KBM-7 (cell line): ENCODE data around the gene RPL37.
"Not testable (repeated sequence)": the region's sequence is repeated elsewhere in the genome, so short reads cannot be mapped to it uniquely, and the experiment has no call there.

Experiments used
- DNase-seq: peaks from one replicate; pipeline ENCODE4 v3.0.0-alpha.2; 2015
- in situ Hi-C: fragments of 300-500 bp; cut with MboI; formaldehyde crosslinking; loops from 2 replicates; pipeline ENCODE4 v1.14.3; 2020; ENCODE audit warnings: low sequenced_read_pairs, low pct_unique_long_range_greater_than_20kb, mixed read lengths

The RPL37 gene

DNA sequence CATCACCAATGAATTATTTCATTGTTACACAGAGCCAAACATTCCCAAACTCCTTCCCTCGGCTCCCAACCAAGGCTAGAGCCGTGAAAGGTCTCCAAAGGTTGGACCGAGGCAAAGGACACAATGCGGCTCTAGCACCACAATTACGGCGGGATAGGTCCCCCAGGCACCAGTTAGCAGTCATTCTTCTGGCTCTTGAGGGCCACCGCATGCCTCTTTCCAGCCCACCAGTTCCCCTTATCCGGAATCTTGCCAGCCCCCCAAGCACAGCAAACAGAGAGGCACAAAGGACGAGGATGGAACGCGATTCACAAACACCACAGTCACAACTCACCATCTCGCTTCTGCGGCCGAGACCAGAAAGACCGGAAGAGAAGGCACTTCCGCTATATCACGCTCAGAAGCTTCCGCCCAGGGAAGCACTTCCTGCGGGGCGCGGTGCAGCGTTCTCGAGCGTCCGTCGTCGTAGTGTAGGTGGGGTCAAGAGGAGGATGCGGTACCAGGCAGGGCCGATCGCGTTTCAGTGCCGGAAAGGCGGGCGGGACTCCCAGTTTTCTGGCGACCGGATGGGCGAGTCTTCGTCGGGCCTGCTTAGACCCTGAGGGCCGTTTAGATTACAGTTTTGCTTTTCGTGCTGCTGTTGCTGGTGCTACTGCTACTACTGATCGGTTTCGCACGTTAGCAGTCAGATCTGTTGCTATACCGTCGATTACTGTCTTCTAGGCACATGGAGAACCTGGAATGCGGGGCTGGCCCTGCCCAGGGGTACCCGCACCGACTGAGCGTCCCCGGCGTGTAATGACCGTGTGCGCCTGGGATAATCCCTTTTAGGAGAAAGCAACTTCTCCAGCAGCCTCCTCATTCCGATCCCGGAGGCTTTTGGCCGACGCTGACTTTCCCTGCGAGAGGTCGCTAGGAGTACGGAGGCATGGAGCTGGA, at the start of gene RPL37:
RPL37 (minus strand) TSS at position 374 of the 939 bp plus-strand sequence; CDS start at position 337, 37 bp downstream.
- DNase-seq, result peak; percentile 97
- in situ Hi-C loops, result no loop called here

DNA sequence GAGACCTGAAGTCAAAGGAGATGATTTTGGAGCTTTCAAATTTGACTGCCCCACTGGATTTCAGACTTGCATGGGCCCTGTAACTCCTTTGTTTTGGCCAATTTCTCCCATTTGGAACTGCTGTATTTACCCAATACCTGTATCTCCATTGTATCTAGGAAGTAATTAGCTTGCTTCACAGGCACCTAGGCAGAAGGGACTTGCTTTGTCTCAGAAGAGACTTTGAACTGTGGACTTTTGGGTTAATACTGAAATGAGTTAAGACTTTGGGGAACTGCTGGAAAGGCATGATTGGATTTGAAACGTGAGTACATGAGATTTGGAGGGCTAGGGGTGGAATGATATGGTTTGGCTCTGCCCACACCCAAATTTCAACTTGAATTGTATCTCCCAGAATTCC, 48.0 kb upstream of the RPL37 start:
- in situ Hi-C loops, result not testable (repeated sequence)

DNA sequence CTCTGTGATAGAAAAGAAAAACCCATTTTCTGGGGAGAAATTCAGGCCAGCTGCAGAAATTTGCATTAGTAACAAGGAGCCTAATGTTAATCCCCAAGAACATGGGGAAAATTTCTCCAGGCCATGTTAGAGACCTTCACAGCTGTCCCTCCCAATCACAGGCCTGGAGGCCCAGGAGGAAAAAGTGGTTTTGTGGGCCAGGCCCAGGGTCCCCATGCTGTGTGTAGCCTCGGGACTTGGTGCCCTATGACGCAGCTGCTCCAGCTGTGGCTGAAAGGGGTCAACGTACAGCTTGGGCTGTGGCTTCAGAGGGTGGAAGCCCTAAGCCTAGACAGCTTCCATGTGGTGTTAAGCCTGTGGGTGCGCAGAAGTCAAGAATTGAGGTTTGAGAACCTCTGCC, 47.3 kb upstream of the RPL37 start:
- in situ Hi-C loops, result no loop called here
- DNase-seq, result no peak

More for the DNA sequence above, 48.0 kb upstream of the RPL37 start:
- not testable (repeated sequence) for DNase-seq

DNA sequence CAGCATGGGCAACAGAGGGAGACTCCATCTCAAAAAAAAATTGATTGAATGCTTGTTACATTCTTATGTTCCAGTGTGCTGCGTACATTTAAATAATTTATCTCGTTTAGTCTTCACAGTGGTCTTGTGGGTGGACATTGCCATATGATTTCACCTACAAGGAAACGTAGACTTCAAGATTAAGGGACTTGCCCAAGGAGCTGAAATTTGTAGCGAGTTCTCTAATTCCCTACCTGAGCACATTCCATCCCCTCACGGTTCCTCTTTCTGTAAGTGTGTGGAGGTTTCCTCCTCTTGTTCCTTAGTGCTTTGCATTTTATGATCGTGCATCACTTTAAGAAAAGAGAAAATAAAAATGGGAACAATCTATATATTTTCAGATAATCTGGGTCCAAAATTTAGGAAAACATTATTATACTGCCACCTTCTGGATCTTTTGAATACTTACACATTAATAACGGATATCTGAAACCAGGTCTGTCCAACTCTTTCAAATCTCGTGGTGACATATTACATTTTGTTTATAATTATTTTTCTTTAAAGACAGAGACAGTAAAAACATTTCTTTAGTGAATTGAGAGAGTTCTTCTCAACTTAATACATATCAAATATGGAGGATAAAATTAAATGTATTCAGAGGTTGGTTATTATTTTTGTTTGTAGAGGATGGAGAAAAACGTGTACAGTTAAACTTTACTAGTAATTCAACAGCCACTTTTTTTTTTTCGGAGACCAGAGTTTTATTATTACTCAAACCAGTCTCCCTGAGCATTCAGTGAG, 44.3 kb upstream of the RPL37 start:
- DNase-seq, result peak; percentile 46
- in situ Hi-C loops, result no loop called here

GRCh38 chr5:40877371-40877988, 42.5 kb upstream of the RPL37 start:
- no peak for DNase-seq
- in situ Hi-C loops, result no loop called here

DNA sequence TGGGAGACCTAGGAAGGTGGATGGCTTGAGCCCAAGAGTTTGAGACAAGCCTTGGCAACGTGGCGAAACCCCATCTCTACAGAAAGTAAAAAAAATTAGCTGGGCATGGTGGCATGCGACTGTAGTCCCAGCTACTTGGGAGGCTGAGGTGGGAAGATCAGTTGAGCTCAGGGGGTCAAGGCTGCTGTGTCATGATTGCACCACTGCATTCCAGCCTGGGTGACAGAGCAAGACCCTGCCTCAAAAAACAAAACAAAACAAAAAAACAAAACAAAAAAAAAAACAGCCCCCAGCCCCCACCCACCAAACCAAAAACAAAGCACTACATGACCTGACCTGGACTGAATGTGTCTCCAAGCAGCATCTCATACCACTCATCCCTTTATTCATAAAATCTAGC, 40.9 kb upstream of the RPL37 start:
- in situ Hi-C loops, result no loop called here
- DNase-seq, result no peak

DNA sequence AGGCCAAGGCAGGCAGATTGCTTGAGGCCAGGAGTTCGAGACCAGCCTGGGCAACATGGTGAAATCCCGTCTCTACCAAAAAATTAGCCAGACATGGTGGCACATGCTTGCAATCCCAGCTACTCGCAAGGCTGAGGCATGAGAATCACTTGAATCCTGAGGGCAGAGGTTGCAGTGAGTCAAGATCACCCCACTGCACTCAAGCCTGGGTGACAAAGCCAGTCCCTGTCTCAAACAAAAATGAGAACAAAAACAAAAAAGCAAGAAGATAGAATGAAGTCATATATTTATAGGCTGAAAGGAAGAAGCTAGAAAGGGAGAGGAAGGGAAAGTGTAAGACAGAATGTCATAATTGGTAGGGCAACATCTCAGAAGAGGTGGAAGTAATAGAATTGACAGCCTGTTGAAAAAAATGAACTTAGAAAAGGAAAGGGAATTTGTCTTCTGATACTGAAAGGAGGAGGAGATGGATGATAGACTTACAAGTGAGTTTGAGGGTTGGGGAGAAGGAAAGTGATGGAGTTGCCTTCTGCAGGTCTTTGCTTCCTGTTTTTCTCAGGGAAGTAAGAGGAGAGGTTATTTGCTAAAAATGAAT, 38.4 kb upstream of the RPL37 start:
- peak; percentile 8 for DNase-seq
- in situ Hi-C loops, result loop anchor here (25.0 kb wide), 1 partner anchor 111 kb away; the partner anchor contains the start of gene TTC33

DNA sequence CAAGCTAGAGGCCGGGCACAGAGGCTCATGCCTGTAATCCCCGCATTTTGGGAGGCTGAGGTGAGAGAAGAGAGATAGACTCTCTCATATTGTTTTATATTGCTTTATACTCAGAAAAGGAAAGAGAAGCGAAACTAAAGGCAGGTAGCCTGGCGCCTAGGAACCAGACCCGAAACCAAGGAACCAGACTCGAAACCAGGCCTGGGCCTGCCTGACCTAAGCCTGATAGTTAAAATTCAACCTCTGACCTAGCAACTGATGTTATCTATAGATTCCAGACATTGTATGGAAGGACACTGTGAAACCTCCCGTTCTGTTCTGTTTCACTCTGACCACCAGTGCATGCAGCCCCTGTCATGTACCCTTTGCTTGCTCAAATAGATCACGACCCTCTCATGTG, 37.2 kb upstream of the RPL37 start:
- in situ Hi-C loops, result loop anchor here (25.0 kb wide), 1 partner anchor 110 kb away; the partner anchor contains the start of gene TTC33
- DNase-seq, result not testable (repeated sequence)

DNA sequence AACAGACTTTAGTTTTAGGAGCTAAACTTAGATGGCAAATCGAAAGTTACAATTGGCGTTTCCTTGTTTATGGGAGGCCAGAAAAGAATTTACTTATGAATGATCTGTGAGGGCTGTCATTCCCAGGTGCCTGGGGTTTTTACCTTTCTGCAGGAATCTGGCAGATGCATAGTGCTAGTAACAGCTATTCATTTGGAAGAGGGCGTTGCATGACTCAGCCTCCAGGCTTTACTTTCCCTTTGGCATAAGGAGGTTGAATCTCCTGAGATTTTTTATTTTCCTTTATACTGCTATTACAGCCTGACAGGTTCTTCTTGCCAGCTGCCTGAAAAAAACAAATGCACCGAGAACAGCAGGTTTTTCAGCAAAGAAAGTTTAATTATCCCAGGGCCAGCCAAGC, 36.2 kb upstream of the RPL37 start:
- in situ Hi-C loops, result loop anchor here (25.0 kb wide), 1 partner anchor 109 kb away; the partner anchor contains the start of gene TTC33
- no peak for DNase-seq

GRCh38 chr5:40869384-40869783, 34.4 kb upstream of the RPL37 start:
- DNase-seq, result no peak
- in situ Hi-C loops, result loop anchor here (25.0 kb wide), 1 partner anchor 107 kb away; the partner anchor contains the start of gene TTC33

- DNase-seq, result no peak
- in situ Hi-C loops, result loop anchor here (25.0 kb wide), 1 partner anchor 105 kb away; the partner anchor contains the start of gene TTC33
Measured at GRCh38 chr5:40866844-40867243, 31.8 kb upstream of the RPL37 start.

DNA sequence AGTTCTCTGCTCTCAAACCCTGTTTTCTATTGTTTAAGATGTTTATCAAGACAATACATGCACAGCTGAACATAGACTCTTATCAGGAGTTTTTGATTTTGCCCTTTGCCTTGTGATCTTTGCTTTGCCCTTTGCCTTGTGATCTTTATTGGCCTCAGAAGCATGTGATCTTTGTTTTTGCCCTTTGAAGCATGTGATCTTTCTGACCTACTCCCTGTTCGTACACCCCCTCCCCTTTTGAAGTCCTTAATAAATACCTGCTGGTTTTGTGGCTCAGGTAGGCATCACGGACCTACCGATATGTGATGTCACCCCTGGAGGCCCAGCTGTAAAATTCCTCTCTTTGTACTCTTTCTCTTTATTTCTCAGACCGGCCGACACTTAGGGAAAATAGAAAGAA, 30.0 kb upstream of the RPL37 start:
- in situ Hi-C loops, result loop anchor here (25.0 kb wide), 1 partner anchor 103 kb away; the partner anchor contains the start of gene TTC33
- DNase-seq, result not testable (repeated sequence)

- no peak for DNase-seq
- in situ Hi-C loops, result loop anchor here (25.0 kb wide), 1 partner anchor 98 kb away; the partner anchor contains the start of gene TTC33
Measured at GRCh38 chr5:40860711-40861110, 25.7 kb upstream of the RPL37 start.

DNA sequence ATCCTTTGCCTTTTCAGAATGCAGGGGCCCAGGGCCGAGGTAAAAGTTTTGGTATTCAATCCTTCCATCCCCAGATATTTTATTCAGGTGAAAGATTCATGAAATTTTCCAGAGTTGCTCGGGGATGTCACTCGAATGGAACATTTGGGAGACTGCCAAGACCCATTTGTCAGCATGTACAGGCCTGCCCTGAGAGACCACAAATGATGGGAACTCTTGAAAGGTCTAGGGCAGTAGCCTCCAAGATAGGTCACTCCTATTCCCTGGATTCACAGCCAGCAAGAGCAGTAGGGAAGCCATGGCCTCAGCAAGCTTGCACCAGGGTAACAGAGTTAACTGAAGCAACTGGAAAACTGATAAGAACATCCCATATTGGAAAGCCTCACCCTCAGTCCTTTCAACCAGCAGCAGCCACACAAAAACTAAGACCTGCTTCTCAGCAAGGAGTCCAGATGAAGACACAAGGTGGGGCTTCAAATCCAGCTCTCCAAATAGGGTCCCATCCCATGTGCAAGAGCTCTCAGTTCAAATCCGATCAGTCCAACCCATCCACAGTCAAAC, 18.7 kb upstream of the RPL37 start:
- no peak for DNase-seq

DNA sequence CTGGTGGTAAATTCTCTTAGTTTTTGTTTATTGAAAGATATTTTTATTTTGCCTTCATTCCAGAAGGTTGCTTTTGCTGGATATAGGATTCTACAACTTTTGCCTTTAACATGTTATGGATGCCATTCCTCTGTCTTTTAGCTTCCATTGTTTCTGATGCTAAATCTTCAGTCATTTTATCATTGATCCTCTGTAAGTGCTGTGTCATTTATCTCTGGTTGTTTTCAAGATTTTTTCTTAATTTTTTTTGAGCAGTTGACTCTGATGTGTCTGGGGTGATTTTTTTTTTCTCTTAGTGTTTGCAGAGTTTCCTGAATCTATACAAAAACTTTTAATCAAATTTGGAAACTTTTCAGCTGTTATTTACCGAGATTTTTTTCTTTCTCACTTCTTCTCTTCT, 12.5 kb upstream of the RPL37 start:
- no peak for DNase-seq
- in situ Hi-C loops, result no loop called here

More for the DNA sequence above, 18.7 kb upstream of the RPL37 start:
- in situ Hi-C loops, result loop anchor here (25.0 kb wide), 1 partner anchor 91 kb away; the partner anchor contains the start of gene TTC33

DNA sequence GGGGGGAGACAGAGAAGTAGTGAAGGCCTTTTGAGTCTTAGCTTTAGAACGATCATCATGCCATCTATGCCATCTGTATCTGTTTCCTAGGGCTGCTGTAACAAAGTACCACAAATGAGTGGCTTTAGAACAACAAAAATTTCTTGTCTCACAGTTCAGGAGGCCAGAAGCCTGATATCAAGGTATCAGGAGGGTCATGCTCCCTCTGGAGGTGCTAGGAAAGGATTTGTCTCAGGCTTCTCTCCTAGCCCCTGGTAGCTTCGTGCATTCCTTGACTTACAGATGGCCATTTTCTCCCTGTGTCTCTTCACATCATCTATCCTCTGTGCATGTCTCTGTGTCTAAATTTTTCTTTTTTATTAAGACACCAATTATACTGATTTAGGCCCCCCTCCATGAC, 11.3 kb upstream of the RPL37 start:
- DNase-seq, result no peak
- in situ Hi-C loops, result no loop called here

DNA sequence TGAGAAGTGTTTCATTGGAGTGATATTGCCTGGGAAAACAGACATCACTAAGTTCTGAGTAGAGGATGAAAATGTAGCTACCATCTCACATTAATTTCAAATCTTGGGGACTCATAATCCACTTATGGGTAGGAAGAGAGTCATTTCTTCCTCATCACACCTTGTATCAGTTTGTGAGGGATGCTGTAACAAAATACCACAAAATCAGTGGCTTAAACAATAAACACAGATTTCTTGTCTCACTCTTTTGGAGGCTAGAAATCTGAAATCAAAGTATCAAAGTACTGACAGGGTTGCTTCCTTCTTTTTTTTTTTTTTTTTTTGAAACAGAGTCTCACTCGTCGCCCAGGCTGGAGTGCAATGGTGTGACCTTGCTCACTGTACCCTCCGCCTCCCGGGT, 9.5 kb upstream of the RPL37 start:
- no peak for DNase-seq
- in situ Hi-C loops, result no loop called here

DNA sequence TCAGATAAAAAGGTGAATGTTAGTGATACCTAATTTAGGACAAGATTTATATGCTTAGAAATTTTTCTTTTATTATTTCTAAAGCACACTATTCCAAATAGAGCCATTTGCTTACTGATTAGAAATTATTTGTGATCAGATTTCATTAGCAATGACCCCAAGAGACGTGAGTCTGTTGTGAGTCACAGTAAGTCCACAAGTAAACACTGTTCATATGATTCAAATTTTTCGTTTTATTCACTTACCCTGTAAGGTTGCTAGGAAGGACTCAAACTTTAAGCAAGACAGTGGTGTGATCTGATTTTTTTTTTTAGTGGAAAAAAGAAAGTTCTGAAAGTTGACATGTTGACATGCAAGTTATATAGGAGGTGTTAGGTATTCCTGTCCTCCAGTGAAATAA, 7.3 kb upstream of the RPL37 start:
- in situ Hi-C loops, result no loop called here
- DNase-seq, result no peak
